MCF 10A (cell line): Measurements from ENCODE around the gene C11orf24. TPM values are rescaled to one million over a fixed set of nuclear protein-coding genes. Genes with fewer than 3 reads are reported as not detected.

Experiments
- total RNA-seq: library from RNA; stranded (reverse); gene quantifications from 2 replicates; pipeline ENCODE4 v1.2.3, GENCODE V29; 2022

Gene C11orf24
- total RNA-seq, 1 experiment from 2014 or later = 69.2 TPM

Other genes starting within 250 kb of the C11orf24 start
- 211 and 229 TPM in 2 replicates for gene NDUFS8, start 241.3 kb downstream of the C11orf24 start, total RNA-seq
- gene TCIRG1, start 232.9 kb downstream of the C11orf24 start, total RNA-seq = 10.7 and 12.3 TPM in 2 replicates
- 7.8 and 13.7 TPM in 2 replicates for gene CHKA, start 150.6 kb downstream of the C11orf24 start, total RNA-seq
- gene KMT5B, start 58.7 kb downstream of the C11orf24 start, total RNA-seq = 45.7 and 46.4 TPM in 2 replicates
- 31.6 and 32.8 TPM in 2 replicates for gene LRP5, start 40.6 kb upstream of the C11orf24 start, total RNA-seq
- 87.2 and 95.7 TPM in 2 replicates for gene PPP6R3, start 188.8 kb upstream of the C11orf24 start, total RNA-seq